ENCODE data around the gene SIRT3.

Gene SIRT3

DNA sequence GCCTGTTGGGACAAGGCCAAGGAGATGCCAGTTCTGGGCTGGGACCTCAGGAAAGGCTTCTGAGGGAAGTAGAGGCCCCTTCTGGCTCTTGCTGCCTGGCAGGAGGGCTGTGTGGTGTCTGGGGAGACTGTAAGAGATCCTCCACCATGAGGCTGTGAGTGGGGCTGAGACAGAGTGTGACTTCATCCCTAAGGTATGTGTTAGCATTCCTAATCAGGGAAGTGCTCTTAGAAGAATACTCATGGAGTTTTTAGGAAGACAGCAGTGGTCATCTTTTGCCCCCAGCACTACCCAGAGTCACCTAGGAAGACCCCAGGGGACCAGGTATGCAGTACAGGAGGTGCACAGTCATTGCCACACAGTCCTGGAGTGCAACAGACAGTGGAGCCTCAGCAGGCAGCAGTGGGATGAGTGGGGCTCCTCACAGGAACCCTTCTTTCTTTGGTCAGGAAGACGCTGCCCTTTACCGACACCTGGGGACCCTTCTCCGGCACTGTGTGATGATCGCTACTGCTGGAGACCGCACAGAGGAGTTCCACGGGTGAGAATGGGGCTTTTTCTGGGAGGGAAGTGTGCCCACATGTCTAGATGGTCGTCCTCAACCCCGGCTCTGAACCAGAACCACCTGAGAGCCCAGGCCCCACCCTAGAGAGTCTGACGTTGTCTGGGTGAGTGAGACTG lies 25.9 kb downstream of the SIRT3 start:
- TF ChIP-seq EZH2phosphoT487 (conservative IDR thresholded peaks at IDR 0.05; ENCODE audit: low read length) (no peak), CTCF (IDR thresholded peaks at IDR 0.05; ENCODE audit: insufficient read depth, low read length, poor library complexity, severe bottlenecking) (no peak)
- peaks cover 30% of the 10 kb centered on the region for H3K79me2 ChIP-seq (ENCODE audit: insufficient read depth, low read length)

DNA sequence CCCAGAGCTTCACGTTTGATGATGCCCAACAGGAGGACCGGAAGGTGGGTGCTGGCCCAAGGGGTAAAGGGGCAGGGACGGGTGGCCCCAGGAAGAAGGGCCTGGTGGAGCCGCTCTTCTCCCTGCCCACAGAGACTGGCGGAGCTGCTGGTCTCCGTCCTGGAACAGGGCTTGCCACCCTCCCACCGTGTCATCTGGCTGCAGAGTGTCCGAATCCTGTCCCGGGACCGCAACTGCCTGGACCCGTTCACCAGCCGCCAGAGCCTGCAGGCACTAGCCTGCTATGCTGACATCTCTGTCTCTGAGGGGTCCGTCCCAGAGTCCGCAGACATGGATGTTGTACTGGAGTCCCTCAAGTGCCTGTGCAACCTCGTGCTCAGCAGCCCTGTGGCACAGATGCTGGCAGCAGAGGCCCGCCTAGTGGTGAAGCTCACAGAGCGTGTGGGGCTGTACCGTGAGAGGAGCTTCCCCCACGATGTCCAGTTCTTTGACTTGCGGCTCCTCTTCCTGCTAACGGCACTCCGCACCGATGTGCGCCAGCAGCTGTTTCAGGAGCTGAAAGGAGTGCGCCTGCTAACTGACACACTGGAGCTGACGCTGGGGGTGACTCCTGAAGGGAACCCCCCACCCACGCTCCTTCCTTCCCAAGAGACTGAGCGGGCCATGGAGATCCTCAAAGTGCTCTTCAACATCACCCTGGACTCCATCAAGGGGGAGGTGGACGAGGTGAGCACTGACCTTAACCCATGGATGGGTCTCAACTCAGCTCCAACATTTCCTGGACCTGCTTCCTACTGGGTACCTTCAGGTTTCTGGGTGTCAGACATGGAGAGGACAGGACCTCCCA lies 26.6 kb downstream of the SIRT3 start:
- Histone ChIP-seq H3K79me2 (ENCODE audit: insufficient read depth, low read length) (peaks cover 30% of the 10 kb centered on the region), H3K27me3 (ENCODE audit: low read length) (no peaks in the 10 kb centered on the region), H3K9ac (ENCODE audit: low read length) (peak overlapping the region; percentile 80), H4K20me1 (ENCODE audit: low read depth, low read length) (no peaks in the 10 kb centered on the region; the same call in 1 of the 2 replicates), H2AFZ (ENCODE audit: low read depth, low read length, severe bottlenecking) (no peak overlapping the region), H3K9me3 (ENCODE audit: insufficient read depth, low read length) (no peaks in the 10 kb centered on the region), H3K36me3 (ENCODE audit: low read length) (no peaks in the 10 kb centered on the region), H3K4me3 (ENCODE audit: insufficient read depth, low read length, poor library complexity, severe bottlenecking) (peak overlapping the region; percentile 74), H3K27ac (ENCODE audit: low read depth, low read length) (0 out of 2 replicates have a peak overlapping the region, but pooled peaks have one; percentile 94), H3K4me2 (ENCODE audit: low read depth, low read length, poor library complexity, severe bottlenecking) (peak overlapping the region; percentile 69), H3F3A (ENCODE audit: insufficient read depth) (peaks cover 9% of the 10 kb centered on the region), H3K9me2 (replicated peaks; ENCODE audit: insufficient read depth, low read length) (no peaks in the 10 kb centered on the region)
- TF ChIP-seq EZH2phosphoT487 (conservative IDR thresholded peaks at IDR 0.05; ENCODE audit: low read length), result no peak
- no peak for TF ChIP-seq CTCF (IDR thresholded peaks at IDR 0.05; ENCODE audit: insufficient read depth, low read length, poor library complexity, severe bottlenecking)

More for the DNA sequence above, 25.9 kb downstream of the SIRT3 start:
- Histone ChIP-seq H3K9ac (ENCODE audit: low read length) (peak overlapping the region; percentile 80), H3K9me3 (ENCODE audit: insufficient read depth, low read length) (no peaks in the 10 kb centered on the region), H3K4me3 (ENCODE audit: insufficient read depth, low read length, poor library complexity, severe bottlenecking) (no peak overlapping the region), H3K27me3 (ENCODE audit: low read length) (no peaks in the 10 kb centered on the region), H3F3A (ENCODE audit: insufficient read depth) (peaks cover 9% of the 10 kb centered on the region), H3K36me3 (ENCODE audit: low read length) (no peaks in the 10 kb centered on the region), H3K4me2 (ENCODE audit: low read depth, low read length, poor library complexity, severe bottlenecking) (peak overlapping the region; percentile 69), H2AFZ (ENCODE audit: low read depth, low read length, severe bottlenecking) (no peak overlapping the region), H3K9me2 (replicated peaks; ENCODE audit: insufficient read depth, low read length) (no peaks in the 10 kb centered on the region), H4K20me1 (ENCODE audit: low read depth, low read length) (no peaks in the 10 kb centered on the region; the same call in 1 of the 2 replicates), H3K27ac (ENCODE audit: low read depth, low read length) (no peak overlapping the region)

DNA sequence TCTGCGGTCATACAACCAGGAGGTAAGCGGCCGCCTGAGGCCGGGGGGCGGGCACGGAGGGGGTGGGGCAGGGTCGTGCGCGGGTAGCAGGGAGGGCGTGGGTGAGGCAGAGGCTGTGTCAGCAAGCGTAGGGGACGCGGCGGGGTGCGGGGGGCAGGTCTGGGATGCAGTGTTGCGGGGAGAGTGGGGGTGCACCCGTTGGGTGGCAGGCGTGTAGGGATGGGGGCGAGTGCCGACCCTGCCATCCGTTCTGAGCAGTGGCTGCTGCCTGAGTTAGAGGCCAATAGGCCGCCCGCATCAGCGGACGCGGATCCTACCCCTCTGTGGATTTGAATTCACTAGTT lies 27.3 kb downstream of the SIRT3 start:
- peak overlapping the region; percentile 69 for H3K4me2 ChIP-seq (ENCODE audit: low read depth, low read length, poor library complexity, severe bottlenecking)
- H3K4me3 ChIP-seq (ENCODE audit: insufficient read depth, low read length, poor library complexity, severe bottlenecking), result peak overlapping the region; percentile 74
- H4K20me1 ChIP-seq (ENCODE audit: low read depth, low read length), result no peaks in the 10 kb centered on the region; the same call in 1 of the 2 replicates
- H3K9me3 ChIP-seq (ENCODE audit: insufficient read depth, low read length), result no peaks in the 10 kb centered on the region
- peak overlapping the region; percentile 94 for H3K27ac ChIP-seq (ENCODE audit: low read depth, low read length)
- H3K9ac ChIP-seq (ENCODE audit: low read length), result peak overlapping the region; percentile 80
- H3K79me2 ChIP-seq (ENCODE audit: insufficient read depth, low read length), result peaks cover 30% of the 10 kb centered on the region
- TF ChIP-seq EZH2phosphoT487 (conservative IDR thresholded peaks at IDR 0.05; ENCODE audit: low read length) (no peak), CTCF (IDR thresholded peaks at IDR 0.05; ENCODE audit: insufficient read depth, low read length, poor library complexity, severe bottlenecking) (no peak)
- H3K27me3 ChIP-seq (ENCODE audit: low read length), result no peaks in the 10 kb centered on the region
- H2AFZ ChIP-seq (ENCODE audit: low read depth, low read length, severe bottlenecking), result no peak overlapping the region
- no peaks in the 10 kb centered on the region for H3K36me3 ChIP-seq (ENCODE audit: low read length)
- no peaks in the 10 kb centered on the region for H3K9me2 ChIP-seq (replicated peaks; ENCODE audit: insufficient read depth, low read length)
- peaks cover 9% of the 10 kb centered on the region for H3F3A ChIP-seq (ENCODE audit: insufficient read depth)

Measured in SU-DHL-6 (cell line).